SHP77 (cell line): Measurements from ENCODE around the gene TIGD2.
"Not testable (repeated sequence)": the region's sequence is repeated elsewhere in the genome, so short reads cannot be mapped to it uniquely, and the experiment has no call there.

Experiments used
- DNase-seq, 2 experiments: peaks; one replicate each; lab custom pipeline; 2025; lab: John Stamatoyannopoulos, UW

Gene TIGD2

GRCh38 chr4:89119166-89119565 is 7.8 kb downstream of the TIGD2 start:
- no peak for DNase-seq

GRCh38 chr4:89119836-89120235 is 8.5 kb downstream of the TIGD2 start:
- no peak for DNase-seq

- no peak for DNase-seq
Observed at GRCh38 chr4:89121387-89122068, 10.2 kb downstream of the TIGD2 start.

- DNase-seq = no peak
Observed at GRCh38 chr4:89123451-89123851, 12.1 kb downstream of the TIGD2 start.

- DNase-seq = no peak
Observed at GRCh38 chr4:89125901-89126782, 14.8 kb downstream of the TIGD2 start.

- no peak for DNase-seq
Observed at GRCh38 chr4:89129080-89129640, 17.8 kb downstream of the TIGD2 start.

- DNase-seq = no peak
Observed at GRCh38 chr4:89134775-89135319, 23.5 kb downstream of the TIGD2 start.

GRCh38 chr4:89136525-89136924 is 25.2 kb downstream of the TIGD2 start:
- no peak for DNase-seq

GRCh38 chr4:89137231-89137630 is 25.9 kb downstream of the TIGD2 start:
- DNase-seq = no peak

GRCh38 chr4:89137695-89138094 is 26.4 kb downstream of the TIGD2 start:
- no peak for DNase-seq

GRCh38 chr4:89140168-89140759 is 28.9 kb downstream of the TIGD2 start:
- peak in 1 of 2 experiments; percentile 6 for DNase-seq

GRCh38 chr4:89142691-89143669 is 31.6 kb downstream of the TIGD2 start:
- no peak for DNase-seq

GRCh38 chr4:89144652-89145051 is 33.3 kb downstream of the TIGD2 start:
- DNase-seq = not testable (repeated sequence)

- DNase-seq = no peak
Observed at GRCh38 chr4:89146196-89146595, 34.9 kb downstream of the TIGD2 start.

GRCh38 chr4:89152972-89153371 is 41.6 kb downstream of the TIGD2 start:
- no peak for DNase-seq

GRCh38 chr4:89156174-89156914 is 45.0 kb downstream of the TIGD2 start:
- no peak for DNase-seq

GRCh38 chr4:89157488-89158024 is 46.2 kb downstream of the TIGD2 start:
- no peak for DNase-seq

GRCh38 chr4:89158884-89159503 is 47.7 kb downstream of the TIGD2 start:
- DNase-seq = peak; percentile 16 to 27

- DNase-seq = no peak
Observed at GRCh38 chr4:89160806-89161205, 49.5 kb downstream of the TIGD2 start.

GRCh38 chr4:89161841-89162240 is 50.5 kb downstream of the TIGD2 start:
- no peak for DNase-seq
